Measurements from ENCODE around the gene FOXO3. TPM values are rescaled to one million over a fixed set of nuclear protein-coding genes. Genes with fewer than 3 reads are reported as not detected.

FOXO3 gene
- polyA plus RNA-seq, 1 of the 3 experiments (the other 2 are of a cell fraction) = 8.1 TPM

DNA sequence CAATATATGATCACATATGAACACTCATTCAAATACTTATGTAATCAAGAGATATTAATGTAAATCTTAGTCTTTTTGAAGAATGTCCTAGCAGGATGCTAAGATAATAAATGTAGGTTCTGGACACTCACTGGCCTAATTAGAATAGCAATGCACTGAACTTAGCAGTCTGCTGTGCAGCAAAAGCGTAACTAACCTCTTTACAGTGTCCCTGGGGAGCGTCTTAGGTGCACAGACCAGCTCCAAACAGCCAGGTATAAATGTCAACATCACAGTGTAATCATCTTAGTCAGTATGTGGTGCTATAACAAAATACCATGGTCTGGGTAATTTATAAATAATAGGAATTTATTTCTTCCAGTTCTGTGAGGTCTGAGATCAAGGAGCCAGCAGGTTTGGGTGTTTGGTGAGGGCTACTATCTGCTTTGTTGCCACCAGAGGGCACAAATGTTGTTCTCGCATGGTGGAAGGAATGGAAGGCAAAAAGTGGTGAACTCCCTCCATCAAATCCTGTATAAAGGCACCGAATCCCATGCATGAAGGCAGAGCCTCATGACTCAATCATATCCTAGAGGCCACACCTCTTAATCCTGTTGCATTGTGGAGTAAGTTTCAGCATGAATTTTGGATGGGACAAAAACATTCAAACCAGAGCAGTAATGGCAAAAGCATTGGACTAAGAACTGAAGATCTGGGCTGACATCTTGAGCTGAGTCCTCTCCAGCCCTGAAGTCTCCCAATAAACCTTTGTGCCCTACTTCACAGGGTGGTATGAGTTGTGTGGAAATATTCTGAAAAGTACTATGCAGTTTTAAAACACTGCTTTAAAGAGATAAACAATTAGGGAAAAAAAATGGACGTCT, 41.8 kb upstream of the FOXO3 start:
- H3K4me3 ChIP-seq (ENCODE audit: low read depth in 2 of 2, low read length in 1 of 2) = no peak overlapping the region; a peak in 1 of 4 replicates
- ChIA-PET CTCF (interaction anchor here (0.6 to 1.4 kb wide), 11 partner anchors 11 to 554 kb away, joined by 3 to 12 read pairs (median 3); no protein-coding TSS in a partner anchor), POLR2A (no interaction called here)
- no peak overlapping the region for H2AFZ ChIP-seq (ENCODE audit: low read depth)
- no peaks in the 10 kb centered on the region for H3K27me3 ChIP-seq (ENCODE audit: insufficient read depth)
- H3K9ac ChIP-seq = no peak overlapping the region
- H3F3A ChIP-seq (replicated peaks; ENCODE audit: insufficient read depth) = no peaks in the 10 kb centered on the region
- H3K4me2 ChIP-seq = no peak overlapping the region
- 74% methylated on average over 5 of the region's 5 CpGs for WGBS (ENCODE audit: low lambda C conversion rate)
- H3K36me3 ChIP-seq (replicated peaks in 1 of 2; ENCODE audit: control insufficient read depth in 1 of 2, insufficient read depth in 2 of 2, low read length in 1 of 2) = peaks cover 0 to 9% of the 10 kb centered on the region in 2 experiments
- H3K9me2 ChIP-seq = no peaks in the 10 kb centered on the region
- no peaks in the 10 kb centered on the region for H3K9me3 ChIP-seq
- no peaks in the 10 kb centered on the region for H3K79me2 ChIP-seq (ENCODE audit: insufficient read depth)
- DNase-seq = peak; percentile 30
- no peaks in the 10 kb centered on the region for H3K4me1 ChIP-seq (ENCODE audit: control insufficient read depth in 1 of 2, insufficient read depth in 2 of 2, low read depth in 1 of 2, low read length in 1 of 2)
- H4K20me1 ChIP-seq (ENCODE audit: insufficient read depth) = no peaks in the 10 kb centered on the region
- H3K27ac ChIP-seq (ENCODE audit: low read depth in 2 of 2, low read length in 1 of 2) = no peak overlapping the region
- no peak for TF ChIP-seq RXRA (IDR thresholded peaks at IDR 0.05; ENCODE audit: borderline replicate concordance, low read depth)
- TF ChIP-seq, protein P1, sequence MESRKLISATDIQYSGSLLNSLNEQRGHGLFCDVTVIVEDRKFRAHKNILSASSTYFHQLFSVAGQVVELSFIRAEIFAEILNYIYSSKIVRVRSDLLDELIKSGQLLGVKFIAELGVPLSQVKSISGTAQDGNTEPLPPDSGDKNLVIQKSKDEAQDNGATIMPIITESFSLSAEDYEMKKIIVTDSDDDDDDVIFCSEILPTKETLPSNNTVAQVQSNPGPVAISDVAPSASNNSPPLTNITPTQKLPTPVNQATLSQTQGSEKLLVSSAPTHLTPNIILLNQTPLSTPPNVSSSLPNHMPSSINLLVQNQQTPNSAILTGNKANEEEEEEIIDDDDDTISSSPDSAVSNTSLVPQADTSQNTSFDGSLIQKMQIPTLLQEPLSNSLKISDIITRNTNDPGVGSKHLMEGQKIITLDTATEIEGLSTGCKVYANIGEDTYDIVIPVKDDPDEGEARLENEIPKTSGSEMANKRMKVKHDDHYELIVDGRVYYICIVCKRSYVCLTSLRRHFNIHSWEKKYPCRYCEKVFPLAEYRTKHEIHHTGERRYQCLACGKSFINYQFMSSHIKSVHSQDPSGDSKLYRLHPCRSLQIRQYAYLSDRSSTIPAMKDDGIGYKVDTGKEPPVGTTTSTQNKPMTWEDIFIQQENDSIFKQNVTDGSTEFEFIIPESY (IDR thresholded peaks at IDR 0.05; ENCODE audit: borderline replicate concordance, low read depth) = no peak
- no peak for TF ChIP-seq NFIC (IDR thresholded peaks at IDR 0.05; ENCODE audit: borderline replicate concordance)
- no peak for TF ChIP-seq JUND (IDR thresholded peaks at IDR 0.05)
- TF ChIP-seq CHD2 (IDR thresholded peaks at IDR 0.05; ENCODE audit: low read length, partially characterized antibody) = no peak
- TF ChIP-seq MXI1 (IDR thresholded peaks at IDR 0.05; ENCODE audit: low read depth, low read length) = no peak
- TF ChIP-seq RAD21 (IDR thresholded peaks at IDR 0.05; ENCODE audit: low read length) = peak; percentile 41; the same call in 1 of the 2 replicates
- no peak for TF ChIP-seq EP300 (IDR thresholded peaks at IDR 0.05; ENCODE audit: borderline replicate concordance in 1 of 2, low read depth in 1 of 2, low read length in 1 of 2)
- TF ChIP-seq, protein P2, sequence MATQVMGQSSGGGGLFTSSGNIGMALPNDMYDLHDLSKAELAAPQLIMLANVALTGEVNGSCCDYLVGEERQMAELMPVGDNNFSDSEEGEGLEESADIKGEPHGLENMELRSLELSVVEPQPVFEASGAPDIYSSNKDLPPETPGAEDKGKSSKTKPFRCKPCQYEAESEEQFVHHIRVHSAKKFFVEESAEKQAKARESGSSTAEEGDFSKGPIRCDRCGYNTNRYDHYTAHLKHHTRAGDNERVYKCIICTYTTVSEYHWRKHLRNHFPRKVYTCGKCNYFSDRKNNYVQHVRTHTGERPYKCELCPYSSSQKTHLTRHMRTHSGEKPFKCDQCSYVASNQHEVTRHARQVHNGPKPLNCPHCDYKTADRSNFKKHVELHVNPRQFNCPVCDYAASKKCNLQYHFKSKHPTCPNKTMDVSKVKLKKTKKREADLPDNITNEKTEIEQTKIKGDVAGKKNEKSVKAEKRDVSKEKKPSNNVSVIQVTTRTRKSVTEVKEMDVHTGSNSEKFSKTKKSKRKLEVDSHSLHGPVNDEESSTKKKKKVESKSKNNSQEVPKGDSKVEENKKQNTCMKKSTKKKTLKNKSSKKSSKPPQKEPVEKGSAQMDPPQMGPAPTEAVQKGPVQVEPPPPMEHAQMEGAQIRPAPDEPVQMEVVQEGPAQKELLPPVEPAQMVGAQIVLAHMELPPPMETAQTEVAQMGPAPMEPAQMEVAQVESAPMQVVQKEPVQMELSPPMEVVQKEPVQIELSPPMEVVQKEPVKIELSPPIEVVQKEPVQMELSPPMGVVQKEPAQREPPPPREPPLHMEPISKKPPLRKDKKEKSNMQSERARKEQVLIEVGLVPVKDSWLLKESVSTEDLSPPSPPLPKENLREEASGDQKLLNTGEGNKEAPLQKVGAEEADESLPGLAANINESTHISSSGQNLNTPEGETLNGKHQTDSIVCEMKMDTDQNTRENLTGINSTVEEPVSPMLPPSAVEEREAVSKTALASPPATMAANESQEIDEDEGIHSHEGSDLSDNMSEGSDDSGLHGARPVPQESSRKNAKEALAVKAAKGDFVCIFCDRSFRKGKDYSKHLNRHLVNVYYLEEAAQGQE (IDR thresholded peaks at IDR 0.05; ENCODE audit: low read depth, low read length) = no peak
- TF ChIP-seq SMC3 (IDR thresholded peaks at IDR 0.05; ENCODE audit: low read depth, low read length) = peak; percentile 22; the same call in 1 of the 2 replicates
- no peak for TF ChIP-seq SIN3A (IDR thresholded peaks at IDR 0.05; ENCODE audit: borderline replicate concordance, low read depth, low read length)
- TF ChIP-seq TAF1 (IDR thresholded peaks at IDR 0.05; ENCODE audit: borderline replicate concordance, low read depth, low read length) = no peak
- no peak for TF ChIP-seq RFX5 (IDR thresholded peaks at IDR 0.05; ENCODE audit: low read length)
- no peak for TF ChIP-seq FOXM1 (IDR thresholded peaks at IDR 0.05; ENCODE audit: low read depth)
- no peak for TF ChIP-seq TCF12 (IDR thresholded peaks at IDR 0.05)
- no peak for TF ChIP-seq TEAD4 (IDR thresholded peaks at IDR 0.05; ENCODE audit: borderline replicate concordance, insufficient read depth)
- TF ChIP-seq, protein P3, sequence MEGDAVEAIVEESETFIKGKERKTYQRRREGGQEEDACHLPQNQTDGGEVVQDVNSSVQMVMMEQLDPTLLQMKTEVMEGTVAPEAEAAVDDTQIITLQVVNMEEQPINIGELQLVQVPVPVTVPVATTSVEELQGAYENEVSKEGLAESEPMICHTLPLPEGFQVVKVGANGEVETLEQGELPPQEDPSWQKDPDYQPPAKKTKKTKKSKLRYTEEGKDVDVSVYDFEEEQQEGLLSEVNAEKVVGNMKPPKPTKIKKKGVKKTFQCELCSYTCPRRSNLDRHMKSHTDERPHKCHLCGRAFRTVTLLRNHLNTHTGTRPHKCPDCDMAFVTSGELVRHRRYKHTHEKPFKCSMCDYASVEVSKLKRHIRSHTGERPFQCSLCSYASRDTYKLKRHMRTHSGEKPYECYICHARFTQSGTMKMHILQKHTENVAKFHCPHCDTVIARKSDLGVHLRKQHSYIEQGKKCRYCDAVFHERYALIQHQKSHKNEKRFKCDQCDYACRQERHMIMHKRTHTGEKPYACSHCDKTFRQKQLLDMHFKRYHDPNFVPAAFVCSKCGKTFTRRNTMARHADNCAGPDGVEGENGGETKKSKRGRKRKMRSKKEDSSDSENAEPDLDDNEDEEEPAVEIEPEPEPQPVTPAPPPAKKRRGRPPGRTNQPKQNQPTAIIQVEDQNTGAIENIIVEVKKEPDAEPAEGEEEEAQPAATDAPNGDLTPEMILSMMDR (IDR thresholded peaks at IDR 0.05) = peak; percentile 56

Data from SK-N-SH (cell line).